Esophagus squamous epithelium (tissue), 5 donors: ENCODE results near the gene ZDHHC19. TPM values are rescaled to one million over a fixed set of nuclear protein-coding genes. Genes with fewer than 3 reads are reported as not detected.
"Not testable (repeated sequence)": the region's sequence is repeated elsewhere in the genome, so short reads cannot be mapped to it uniquely, and the experiment has no call there.

Source experiments
- DNase-seq: peaks from one replicate; lab custom pipeline; 2025; lab: John Stamatoyannopoulos, UW
- H3K27ac ChIP-seq, 4 donors: fragments of 200-600 bp; sonication (generic); one replicate each; pipeline ENCODE4 v1.5.1; 2016 to 2019; ENCODE audit warnings: mild to moderate bottlenecking in 1 of 4
- H3K27me3 ChIP-seq, 4 donors: fragments of 200-600 bp; sonication (generic); 1 replicate in 3 of 4; 2 replicates in 1 of 4; pipeline versions ENCODE4 v1.5.1 to v1.6.0; 2017 to 2021; ENCODE audit warnings: antibody characterized with exemption in 1 of 4
- H3K36me3 ChIP-seq, 3 donors: fragments of 200-600 bp; sonication (generic); one replicate each; pipeline ENCODE4 v1.5.1; 2016 to 2019
- H3K4me1 ChIP-seq, 3 donors: fragments of 200-600 bp; sonication (generic); one replicate each; pipeline ENCODE4 v1.5.1; 2017 to 2019
- H3K4me3 ChIP-seq, 4 donors: fragments of 200-600 bp; sonication (generic); 1 replicate in 3 of 4; 2 replicates in 1 of 4; pipeline ENCODE4 v1.5.1; 2016 to 2019; ENCODE audit warnings: mild to moderate bottlenecking in 2 of 4, moderate library complexity in 1 of 4
- H3K9me3 ChIP-seq, 3 donors: fragments of 200-600 bp; sonication (generic); one replicate each; pipeline ENCODE4 v1.5.1; 2016 to 2019
- CTCF ChIP-seq, 6 experiments: fragments of 450-650 bp in 4 of 6; fragments of 200-600 bp in 2 of 6; sonication (generic) in 2 of 6; IDR thresholded peaks; one replicate each; pipeline ENCODE4 v1.5.1; 2016 to 2019; ENCODE audit warnings: antibody characterized with exemption in 6 of 6, mild to moderate bottlenecking in 4 of 6, moderate library complexity in 4 of 6
- POLR2A ChIP-seq, 4 donors: fragments of 450-650 bp; IDR thresholded peaks; one replicate each; pipeline ENCODE4 v1.6.1; 2017; ENCODE audit warnings: antibody characterized with exemption in 4 of 4, mild to moderate bottlenecking in 4 of 4, moderate library complexity in 3 of 4
- WGBS, 2 donors: methylation state at CpG; one replicate each; pipeline ENCODE4 v1.1.5; 2018; 5-methylcytosine and 5-hydroxymethylcytosine counted together
- intact Hi-C: fragments of 100-400 bp; cut with DNase I; formaldehyde crosslinking; loops from one replicate; pipeline ENCODE4 v1.15.0; 2022
- total RNA-seq, 4 donors: library from RNA; depleted of rRNA; stranded (reverse); fragments of >200 nt; gene quantifications; one replicate each; pipeline ENCODE4 v1.1.0, GENCODE V29; 2016
- donor health status: DM: yes; HTN: yes; CAD: no.

ZDHHC19 gene
- total RNA-seq, 4 donors from 2014 or later: not detected

DNA sequence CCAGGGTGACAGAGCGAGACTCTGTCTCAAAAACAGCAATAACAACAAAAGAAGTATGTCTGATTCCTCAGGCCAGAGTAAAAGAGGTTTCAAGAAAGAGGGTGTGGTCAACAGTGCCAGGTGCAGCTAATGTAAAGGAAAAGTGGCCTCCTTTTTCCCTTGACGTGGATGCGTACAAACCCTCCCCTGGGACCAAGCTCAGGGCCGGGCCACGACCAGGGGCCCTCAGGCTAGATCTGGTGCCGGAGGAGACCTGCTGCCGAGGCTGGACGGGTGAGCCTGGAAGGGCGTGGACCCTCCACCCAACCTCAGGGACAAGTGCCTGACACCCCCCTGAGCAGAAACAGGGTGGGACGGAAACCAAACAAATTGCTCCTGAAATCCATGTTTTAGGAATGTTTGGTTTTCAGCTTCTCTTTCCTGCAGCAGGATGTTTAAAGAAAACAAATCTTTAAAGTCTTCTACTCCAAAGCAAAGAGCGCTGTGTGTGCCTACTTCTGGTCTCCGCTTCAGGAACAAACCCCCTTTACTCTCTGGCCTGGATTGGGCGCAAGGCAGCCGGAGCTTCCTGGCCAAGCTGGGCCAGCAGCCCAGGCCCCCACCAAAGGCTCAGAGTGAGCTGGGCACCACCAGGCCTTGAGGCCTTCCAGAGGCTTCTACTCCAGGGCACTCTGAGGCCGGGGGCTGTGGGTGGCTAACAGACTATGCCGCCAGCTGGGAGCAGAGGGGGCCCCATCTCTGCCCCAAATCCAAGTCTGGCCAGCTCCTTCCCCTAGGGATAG, 21.4 kb downstream of the ZDHHC19 start:
- intact Hi-C loops: no loop called here
- 61 to 65% methylated on average over 5 to 10 of the region's 16 CpGs for WGBS, 2 donors
- H3K27me3 ChIP-seq: no peaks in the 10 kb centered on the region

DNA sequence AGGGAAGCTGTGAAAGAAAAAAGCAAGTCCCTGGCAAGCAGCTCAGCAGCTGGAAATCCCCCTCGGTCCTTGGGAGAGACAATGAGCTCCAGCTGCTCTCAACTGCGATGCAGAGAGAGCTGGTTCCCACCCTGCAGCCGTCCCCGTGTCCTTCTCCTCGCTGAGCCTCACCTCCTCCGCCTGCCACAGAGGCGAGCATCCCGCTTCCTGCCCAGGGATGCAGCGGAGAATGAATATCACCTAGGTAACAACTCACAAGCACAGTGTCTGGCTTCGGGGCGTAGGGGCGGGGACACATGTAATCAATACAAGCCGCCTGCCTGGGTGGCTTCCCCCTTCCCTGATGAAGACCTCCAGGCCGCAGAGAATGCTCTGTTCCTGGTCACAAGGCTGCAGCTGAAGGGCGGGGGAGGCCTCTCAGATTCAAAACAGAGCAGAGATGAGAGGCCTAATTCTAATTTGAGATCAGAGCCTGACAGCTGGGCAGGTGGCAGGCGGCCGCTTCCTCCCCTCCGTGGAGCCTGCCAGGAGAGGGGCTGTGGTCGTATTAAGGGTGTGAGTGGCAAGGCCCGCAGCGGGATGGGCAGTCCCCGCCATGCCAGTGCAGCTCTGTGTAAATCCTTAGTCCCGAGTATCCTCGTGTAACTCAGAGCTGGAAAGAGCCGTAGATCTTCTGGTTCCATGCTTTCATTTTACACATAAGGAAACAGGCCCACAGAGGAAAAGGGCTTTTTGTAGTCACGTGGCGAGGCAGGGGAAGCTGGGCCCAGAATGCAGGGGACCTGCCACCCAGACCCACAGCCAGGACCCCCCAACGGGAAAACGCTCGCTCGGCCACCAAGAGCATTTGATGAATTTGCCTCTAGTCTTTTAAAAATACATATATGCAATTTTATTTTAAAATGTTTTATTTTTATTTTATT, 24.3 kb downstream of the ZDHHC19 start:
- H3K9me3 ChIP-seq: no peaks in the 10 kb centered on the region
- H3K4me3 ChIP-seq: peak overlapping the region in 2 of 4 donors; percentile 5 to 47
- DNase-seq: no peak
- TF ChIP-seq POLR2A (IDR thresholded peaks at IDR 0.05) (peak in 1 of 4 donors; percentile 31), CTCF (IDR thresholded peaks at IDR 0.05) (no peak)
- H3K27ac ChIP-seq: peak overlapping the region in 2 of 4 donors; percentile 39 to 70
- WGBS, 2 donors: 32 to 48% methylated on average over 15 of the region's 31 CpGs
- H3K36me3 ChIP-seq: no peaks in the 10 kb centered on the region
- intact Hi-C loops: no loop called here
- H3K4me1 ChIP-seq: peaks cover 0 to 61% (median 14%) of the 10 kb centered on the region in 3 donors
- no peaks in the 10 kb centered on the region for H3K27me3 ChIP-seq

More for the DNA sequence above, 21.4 kb downstream of the ZDHHC19 start:
- H3K4me3 ChIP-seq: no peak overlapping the region
- no peak overlapping the region for H3K27ac ChIP-seq
- DNase-seq: no peak
- H3K4me1 ChIP-seq: peaks cover 6 to 65% (median 26%) of the 10 kb centered on the region in 3 donors
- no peaks in the 10 kb centered on the region for H3K9me3 ChIP-seq
- no peaks in the 10 kb centered on the region for H3K36me3 ChIP-seq
- TF ChIP-seq CTCF (IDR thresholded peaks at IDR 0.05): no peak
- no peak for TF ChIP-seq POLR2A (IDR thresholded peaks at IDR 0.05)

- WGBS, 2 donors: 83 to 86% methylated on average over 6 to 7 of the region's 15 CpGs
- peaks cover 0 to 59% (median 15%) of the 10 kb centered on the region in 3 donors for H3K4me1 ChIP-seq
- no peaks in the 10 kb centered on the region for H3K27me3 ChIP-seq
- no peaks in the 10 kb centered on the region for H3K9me3 ChIP-seq
- H3K4me3 ChIP-seq: no peak overlapping the region
- intact Hi-C loops: no loop called here
- H3K27ac ChIP-seq: no peak overlapping the region
- TF ChIP-seq POLR2A (IDR thresholded peaks at IDR 0.05) (no peak), CTCF (IDR thresholded peaks at IDR 0.05) (no peak)
- H3K36me3 ChIP-seq: no peaks in the 10 kb centered on the region
- no peak for DNase-seq
Observed at GRCh38 chr3:196184881-196185280, 26.3 kb downstream of the ZDHHC19 start.

GRCh38 chr3:196184169-196184432, 27.1 kb downstream of the ZDHHC19 start:
- H3K36me3 ChIP-seq, H3K4me3 ChIP-seq, intact Hi-C loops, H3K9me3 ChIP-seq, DNase-seq, H3K27me3 ChIP-seq: not testable (repeated sequence)
- peak overlapping the region in 2 of 4 donors; percentile 53 to 56 for H3K27ac ChIP-seq
- H3K4me1 ChIP-seq: peaks cover 3 to 60% (median 23%) of the 10 kb centered on the region in 3 donors
- 83 to 92% methylated on average over 2 to 3 of the region's 4 CpGs for WGBS, 2 donors

- no peak overlapping the region for H3K4me3 ChIP-seq
- H3K9me3 ChIP-seq: no peaks in the 10 kb centered on the region
- no peaks in the 10 kb centered on the region for H3K27me3 ChIP-seq
- no peaks in the 10 kb centered on the region for H3K36me3 ChIP-seq
- intact Hi-C loops: no loop called here
- TF ChIP-seq POLR2A (IDR thresholded peaks at IDR 0.05) (no peak), CTCF (IDR thresholded peaks at IDR 0.05) (no peak)
- H3K4me1 ChIP-seq: peaks cover 3 to 37% (median 13%) of the 10 kb centered on the region in 3 donors
- peak overlapping the region in 1 of 4 donors; percentile 38 for H3K27ac ChIP-seq
- DNase-seq: no peak
- 73 to 78% methylated on average over 10 of the region's 10 CpGs for WGBS, 2 donors
Observed at GRCh38 chr3:196181127-196181546, 30.1 kb downstream of the ZDHHC19 start.
